Pulmonary artery endothelial cell (primary cell): ENCODE results near the gene ATRIP. TPM values are rescaled to one million over a fixed set of nuclear protein-coding genes. Genes with fewer than 3 reads are reported as not detected.
"Not testable (repeated sequence)": the region's sequence is repeated elsewhere in the genome, so short reads cannot be mapped to it uniquely, and the experiment has no call there.

ENCODE experiments used
- DNase-seq: peaks from one replicate; pipeline ENCODE4 v3.0.0-alpha.2; 2011; ENCODE audit warnings: low read depth, low spot score
- total RNA-seq: library from RNA; depleted of rRNA; stranded (reverse); fragments of >200 nt; gene quantifications from 2 replicates; pipeline ENCODE4 v1.2.3, GENCODE V29; 2014

ATRIP gene
- 9.2 and 11.3 TPM in 2 replicates for total RNA-seq

DNA sequence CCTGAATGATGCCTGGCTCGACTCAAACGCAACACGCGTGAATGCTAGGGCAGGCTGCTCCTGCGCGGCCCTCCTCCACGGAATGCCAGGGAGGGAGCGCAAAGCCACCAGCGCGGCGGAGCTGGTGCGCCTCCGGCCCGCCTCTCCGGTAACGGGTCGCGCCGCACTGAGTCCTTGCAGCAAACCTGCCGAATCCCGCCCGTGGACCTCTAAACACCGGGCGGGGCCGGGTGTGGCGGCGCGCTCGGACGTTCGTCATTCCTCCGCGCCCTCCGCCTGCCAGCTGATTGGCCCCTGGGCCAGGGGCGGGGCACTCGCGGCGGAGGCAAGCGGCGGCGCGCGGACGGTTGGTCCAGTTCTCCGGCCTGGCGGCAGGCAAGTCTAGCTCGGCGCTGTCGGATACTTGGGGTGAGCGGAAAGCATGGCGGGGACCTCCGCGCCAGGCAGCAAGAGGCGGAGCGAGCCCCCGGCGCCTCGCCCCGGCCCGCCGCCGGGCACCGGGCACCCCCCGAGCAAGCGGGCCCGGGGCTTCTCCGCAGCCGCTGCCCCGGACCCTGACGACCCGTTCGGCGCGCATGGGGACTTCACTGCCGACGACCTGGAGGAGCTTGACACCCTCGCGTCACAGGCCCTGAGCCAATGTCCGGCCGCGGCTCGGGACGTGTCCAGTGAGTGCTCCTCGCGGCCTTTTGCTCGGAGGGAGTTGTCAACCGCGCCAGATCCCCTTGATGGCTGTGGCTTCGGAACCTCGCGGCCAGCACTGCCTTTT lies at the start of gene ATRIP:
Gene ATRIP, plus strand, starts transcription at position 313 of the 769 bp plus-strand sequence. Its CDS starts 109 bp downstream, at position 422.
- DNase-seq: peak; percentile 32

DNA sequence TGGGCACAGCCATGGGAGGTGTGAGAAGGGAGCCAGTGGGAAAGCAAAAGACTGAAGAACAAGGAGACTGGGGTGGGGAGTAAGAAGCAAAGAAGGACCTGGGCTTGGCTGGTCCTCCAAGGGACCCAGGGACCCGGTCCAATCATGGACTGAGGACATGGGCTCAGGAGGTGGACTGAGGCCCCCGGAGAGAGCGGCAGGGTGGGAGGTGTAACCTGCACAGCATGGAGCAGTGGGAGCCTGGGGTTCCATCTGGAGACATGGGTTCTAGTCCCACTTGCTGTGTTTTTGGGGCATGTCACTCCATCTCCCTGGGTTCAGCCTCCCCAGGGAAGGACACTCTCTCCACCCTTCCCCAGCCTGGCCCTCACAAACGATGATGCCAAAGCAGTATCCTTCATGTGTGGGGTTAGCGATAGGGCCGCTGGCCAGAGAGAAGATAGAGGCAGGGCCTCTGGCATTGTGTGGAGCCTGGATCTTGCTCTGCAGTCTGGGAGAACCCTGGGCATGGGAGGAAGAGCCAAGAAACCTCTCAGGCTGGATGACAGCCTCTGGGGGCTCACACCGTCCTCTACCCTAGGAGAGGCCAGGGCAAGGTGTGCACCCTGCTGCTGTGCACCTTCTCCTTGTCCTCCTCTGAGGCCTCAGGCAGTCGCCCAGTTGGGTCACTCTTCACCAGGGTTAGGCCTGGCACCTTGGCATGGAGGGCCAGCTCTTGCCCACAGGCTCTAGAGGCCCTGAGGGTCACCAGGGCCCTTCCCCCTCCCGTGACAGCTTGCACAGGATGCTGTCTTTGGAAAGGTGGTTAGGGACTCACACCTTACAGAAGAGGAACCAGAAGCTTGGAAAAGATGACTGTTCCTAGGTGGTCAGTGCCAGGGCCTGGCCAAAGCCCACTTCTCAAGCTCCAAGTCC lies 48.5 kb upstream of the ATRIP start:
- no peak for DNase-seq

DNA sequence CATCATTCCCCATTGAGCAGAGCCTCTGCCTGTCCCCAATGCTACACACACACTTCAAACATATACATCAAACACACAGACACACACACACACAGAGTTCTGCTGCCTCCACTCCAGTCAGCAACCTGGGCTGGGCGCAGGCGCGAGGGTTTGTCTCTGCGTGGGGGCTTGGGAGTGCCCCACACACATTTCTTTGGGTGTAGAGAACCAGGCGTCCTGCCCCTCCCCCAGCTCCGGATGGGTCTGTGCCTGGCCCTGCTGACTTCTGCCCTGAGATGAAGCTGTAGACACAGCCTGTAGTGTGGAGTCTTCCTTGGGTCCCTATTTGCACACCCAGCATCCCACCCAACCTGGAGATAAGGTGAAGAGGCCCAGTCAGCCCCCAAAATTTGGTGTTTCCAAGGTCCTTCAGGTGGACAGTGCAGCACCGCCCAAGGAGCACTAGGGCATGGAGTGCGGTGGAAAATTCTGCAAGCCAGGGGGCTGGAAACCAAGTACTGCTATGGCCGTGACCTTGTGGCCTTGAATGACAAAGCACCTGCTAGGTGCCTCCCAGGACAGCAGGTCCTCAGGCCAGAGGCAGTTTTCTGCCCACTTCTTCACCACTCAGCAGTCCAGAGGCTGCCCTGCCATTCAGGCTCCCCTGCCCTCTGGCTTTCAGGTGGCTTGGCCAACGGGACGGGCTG lies 47.7 kb upstream of the ATRIP start:
- DNase-seq: no peak

- no peak for DNase-seq
Measured at GRCh38 chr3:48399387-48400172, 47.0 kb upstream of the ATRIP start.

- DNase-seq: peak; percentile 20
Measured at GRCh38 chr3:48400824-48401433, 45.6 kb upstream of the ATRIP start.

DNA sequence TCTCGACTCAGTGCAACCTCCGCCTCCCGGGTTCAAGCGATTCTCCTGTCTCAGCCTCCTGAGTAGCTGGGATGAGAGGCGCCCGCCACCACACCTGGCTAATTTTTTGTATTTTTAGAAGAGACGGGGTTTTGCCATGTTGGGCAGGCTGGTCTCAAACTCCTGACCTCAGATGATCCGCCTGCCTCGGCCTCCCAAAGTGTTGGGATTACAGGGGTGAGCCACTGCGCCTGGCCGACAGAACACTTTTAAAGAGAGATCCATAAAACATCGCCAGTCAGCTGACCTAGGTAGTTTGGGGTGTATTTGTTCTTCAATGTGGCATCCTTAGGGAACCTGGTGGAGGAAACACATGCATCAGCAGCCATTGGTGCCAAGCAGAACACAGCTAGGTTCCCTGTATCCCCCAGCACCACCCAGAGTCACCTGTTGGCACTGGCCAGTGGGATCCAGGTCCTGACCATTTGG lies 45.1 kb upstream of the ATRIP start:
- not testable (repeated sequence) for DNase-seq

DNA sequence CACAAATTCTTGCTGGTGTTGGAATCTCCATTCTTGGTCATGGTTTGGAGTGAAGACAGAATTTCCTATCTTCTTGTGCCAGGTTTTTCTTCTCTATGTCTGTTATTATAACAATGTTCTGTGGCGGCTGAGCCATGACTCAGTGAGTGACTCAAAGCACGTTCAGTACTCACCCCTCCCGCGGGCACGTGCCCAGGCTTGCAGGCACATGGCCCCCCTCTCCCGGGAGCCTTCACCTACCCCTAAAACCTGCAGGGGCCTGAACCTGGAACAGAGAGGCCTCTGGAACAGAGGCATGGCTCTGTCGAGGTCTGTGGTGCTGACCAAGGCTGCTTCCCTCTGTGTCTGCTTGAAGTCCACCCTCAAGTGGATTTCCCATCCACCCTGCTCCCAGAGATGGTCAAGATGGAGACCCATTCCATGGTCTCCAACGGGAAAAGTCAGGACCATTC lies 44.2 kb upstream of the ATRIP start:
- peak; percentile 66 for DNase-seq

GRCh38 chr3:48402907-48403306 lies 43.6 kb upstream of the ATRIP start:
- DNase-seq: no peak

GRCh38 chr3:48403533-48404439 lies 42.8 kb upstream of the ATRIP start:
- no peak for DNase-seq

- DNase-seq: no peak
Measured at GRCh38 chr3:48404440-48405342, 41.8 kb upstream of the ATRIP start.

- no peak for DNase-seq
Measured at GRCh38 chr3:48405343-48405881, 41.1 kb upstream of the ATRIP start.

DNA sequence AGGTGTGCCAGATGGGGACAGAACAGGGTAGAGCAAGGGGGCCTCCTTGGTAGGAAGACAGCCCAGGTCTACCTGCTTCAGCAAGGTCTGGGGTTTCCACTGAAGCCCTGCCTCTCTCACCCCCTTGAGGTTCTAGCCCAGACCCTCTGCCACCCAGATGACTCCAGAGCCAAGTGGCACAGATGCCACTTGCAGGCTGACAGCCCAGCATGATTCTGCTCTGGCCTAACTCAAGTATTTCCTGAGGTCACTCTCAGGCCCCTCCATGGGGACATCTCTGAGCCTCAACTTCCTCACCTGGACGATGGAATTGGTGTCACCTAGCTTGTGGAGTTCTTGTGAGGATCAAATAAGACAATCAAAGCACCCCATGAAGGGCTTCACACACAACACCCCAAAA lies 40.6 kb upstream of the ATRIP start:
- no peak for DNase-seq

DNA sequence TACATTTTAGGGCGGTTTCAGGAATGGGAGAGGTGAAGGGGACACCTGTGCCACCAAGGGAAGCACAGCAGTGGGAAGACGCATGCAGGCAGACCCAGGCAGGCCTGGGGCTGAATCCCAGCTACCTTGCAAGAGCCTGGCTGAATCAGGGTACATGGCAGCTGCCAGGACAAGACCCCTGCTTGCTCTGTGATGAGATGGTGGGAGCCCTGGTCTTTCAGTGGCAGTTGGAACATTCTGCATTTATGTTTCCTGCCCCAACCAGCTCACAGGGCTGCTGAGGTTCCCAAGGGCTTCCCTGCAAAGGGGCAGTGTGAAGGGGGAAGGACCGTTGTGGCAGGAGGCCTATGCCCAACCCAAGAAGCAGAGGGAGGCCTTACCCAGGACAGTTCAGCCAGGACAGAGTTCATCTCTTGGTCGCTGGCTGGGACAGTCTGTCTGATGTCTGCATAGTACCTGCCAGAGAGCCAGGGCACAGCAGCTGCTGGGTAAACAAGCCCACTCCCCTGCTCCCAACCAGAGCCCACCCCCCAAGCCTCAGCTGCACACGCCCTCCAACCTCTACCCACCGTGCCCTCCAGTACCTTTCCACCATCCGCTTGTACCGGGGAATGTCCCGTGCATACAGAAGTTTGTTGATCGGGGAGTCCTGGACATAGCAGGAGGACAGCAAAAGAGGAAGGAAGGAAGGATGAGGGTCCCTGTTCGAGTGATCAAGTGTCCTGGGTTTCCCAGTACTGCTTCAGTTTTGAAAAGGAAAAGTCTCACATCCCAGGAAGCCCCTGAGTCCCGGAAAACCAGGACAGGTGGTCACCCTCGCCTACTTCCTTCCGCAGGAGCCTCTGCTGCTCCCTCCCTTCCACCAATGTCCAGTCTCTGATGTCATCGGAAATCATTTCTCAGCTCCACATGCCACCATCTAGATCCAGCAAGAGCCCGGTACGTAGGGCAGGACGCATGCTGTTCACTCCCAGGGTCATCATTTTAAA lies 39.8 kb upstream of the ATRIP start:
- DNase-seq: no peak

DNA sequence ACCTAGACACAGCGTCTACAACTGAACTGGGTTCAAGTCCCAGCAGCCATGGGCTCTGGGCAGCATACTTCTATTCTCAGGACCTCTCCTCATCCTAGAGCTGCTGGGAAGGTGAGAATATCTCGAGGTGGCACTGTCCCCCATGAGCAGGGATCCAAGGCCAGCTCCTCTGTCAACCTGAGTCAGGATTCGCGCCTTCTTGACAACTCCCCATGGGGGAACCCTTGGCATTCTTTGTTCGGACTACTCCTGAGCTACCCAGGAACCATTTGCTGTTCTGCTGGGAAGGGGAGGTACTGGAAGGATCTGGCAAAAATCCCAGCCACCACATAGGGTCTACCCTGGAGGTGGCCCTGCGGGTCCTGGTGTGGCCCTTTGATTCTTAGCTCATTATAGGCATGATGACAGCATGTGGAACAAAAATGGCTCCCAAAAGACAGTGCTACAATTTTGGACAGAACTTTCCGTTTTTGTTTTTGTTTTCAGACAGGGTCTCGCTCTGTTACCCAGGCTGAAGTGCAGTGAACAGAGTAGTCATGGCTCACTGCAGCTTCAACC lies 38.9 kb upstream of the ATRIP start:
- no peak for DNase-seq

DNA sequence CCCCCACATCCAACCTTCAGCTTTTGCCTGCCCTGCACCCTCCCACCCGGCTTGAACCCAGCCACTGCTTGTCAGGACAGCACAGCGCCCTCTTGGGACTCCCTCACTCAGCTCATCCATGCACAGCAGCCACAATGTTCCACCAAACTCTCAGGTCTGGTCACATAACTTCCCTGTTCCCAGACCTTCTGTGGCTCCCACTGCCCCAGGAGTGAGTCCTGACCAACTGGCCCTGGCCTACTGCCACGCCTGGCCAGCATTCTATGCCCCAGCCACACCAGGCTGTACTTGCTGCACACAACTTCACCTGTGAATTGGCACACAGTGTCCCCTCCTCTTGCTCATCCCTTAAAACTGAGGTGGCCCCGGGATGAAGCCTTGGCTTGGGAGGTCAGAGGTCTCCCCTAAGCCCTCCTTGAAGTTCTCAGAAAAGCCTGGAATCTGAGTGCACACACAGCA lies 37.7 kb upstream of the ATRIP start:
- DNase-seq: no peak
